WTC11 (cell line): Measurements from ENCODE around the gene ARFIP1. TPM values are rescaled to one million over a fixed set of nuclear protein-coding genes. Genes with fewer than 3 reads are reported as not detected.
"Not testable (repeated sequence)": the region's sequence is repeated elsewhere in the genome, so short reads cannot be mapped to it uniquely, and the experiment has no call there.

ENCODE experiments used
- ATAC-seq: fragments of 200-7000 bp; cut with Tn5 transposase; 2 replicates; pipeline ENCODE4 v1.10.0; 2021; ENCODE audit warnings: mild to moderate bottlenecking, moderate library complexity
- CTCF ChIA-PET: fragments of 300-600 bp; sonication (Branson Sonifier 250); formaldehyde crosslinking; loops from one replicate; lab custom pipeline; 2021; ENCODE audit warnings: antibody characterized with exemption; lab: Charles Lee
- POLR2A ChIA-PET: fragments of 350-600 bp; sonication (Branson Sonifier 250); formaldehyde crosslinking; loops from one replicate; lab custom pipeline; 2021; ENCODE audit warnings: antibody characterized with exemption; lab: Charles Lee
- DNase-seq: peaks from one replicate; pipeline ENCODE4 v3.0.0; 2021; ENCODE audit warnings: low spot score
- H3K27ac Mint-ChIP-seq: 2 replicates; pipeline ENCODE4 v1.8.0; 2021; ENCODE audit warnings: mixed read lengths
- H3K27me3 Mint-ChIP-seq: 2 replicates; pipeline ENCODE4 v1.8.0; 2021; ENCODE audit warnings: low read depth, mild to moderate bottlenecking, moderate library complexity, mixed read lengths
- H3K36me3 Mint-ChIP-seq: 2 replicates; pipeline ENCODE4 v1.8.0; 2021; ENCODE audit warnings: mixed read lengths
- H3K4me1 Mint-ChIP-seq: 2 replicates; pipeline ENCODE4 v1.8.0; 2022; ENCODE audit warnings: mixed read lengths
- H3K4me3 Mint-ChIP-seq: 2 replicates; pipeline ENCODE4 v1.8.0; 2021; ENCODE audit warnings: mild to moderate bottlenecking, moderate library complexity, mixed read lengths
- H3K9me3 Mint-ChIP-seq: 2 replicates; pipeline ENCODE4 v1.8.0; 2021; ENCODE audit warnings: mixed read lengths
- CBFB ChIP-seq: sonication (generic); formaldehyde crosslinking; IDR thresholded peaks from 2 replicates; pipeline ENCODE4 v1.8.1; 2022; ENCODE audit warnings: mild to moderate bottlenecking, low read depth, missing genetic modification reagents
- FOXK1 ChIP-seq: sonication (generic); formaldehyde crosslinking; IDR thresholded peaks from 2 replicates; pipeline ENCODE4 v1.8.0; 2022; ENCODE audit warnings: mild to moderate bottlenecking, moderate library complexity, missing genetic modification reagents
- FOXP1 ChIP-seq: sonication (generic); formaldehyde crosslinking; IDR thresholded peaks from 2 replicates; pipeline ENCODE4 v1.8.0; 2022; ENCODE audit warnings: missing genetic modification reagents, mild to moderate bottlenecking, moderate library complexity, borderline replicate concordance
- GABPB1 ChIP-seq: sonication (generic); formaldehyde crosslinking; IDR thresholded peaks from 2 replicates; pipeline ENCODE4 v1.8.1; 2023; ENCODE audit warnings: mild to moderate bottlenecking, missing genetic modification reagents
- TEAD1 ChIP-seq: sonication (generic); formaldehyde crosslinking; IDR thresholded peaks from 2 replicates; pipeline ENCODE4 v1.8.0; 2022; ENCODE audit warnings: mild to moderate bottlenecking, missing genetic modification reagents
- ZNF121 ChIP-seq: sonication (generic); formaldehyde crosslinking; IDR thresholded peaks from 2 replicates; pipeline ENCODE4 v1.8.0; 2023; ENCODE audit warnings: missing genetic modification reagents
- ZNF219 ChIP-seq: sonication (generic); formaldehyde crosslinking; IDR thresholded peaks from 2 replicates; pipeline ENCODE4 v1.8.0; 2023; ENCODE audit warnings: missing genetic modification reagents, mild to moderate bottlenecking, borderline replicate concordance
- total RNA-seq: library from RNA; stranded (reverse); gene quantifications from 3 replicates; pipeline ENCODE4 v1.2.3, GENCODE V29; 2021
- TF ChIP-seq, protein P1 (sequence below): sonication (generic); formaldehyde crosslinking; IDR thresholded peaks from 2 replicates; pipeline ENCODE4 v1.8.1; 2023; ENCODE audit warnings: mild to moderate bottlenecking, missing genetic modification reagents, borderline replicate concordance
- TF ChIP-seq, protein P2 (sequence below): sonication (generic); formaldehyde crosslinking; IDR thresholded peaks from 2 replicates; pipeline ENCODE4 v1.8.0; 2022; ENCODE audit warnings: mild to moderate bottlenecking, missing genetic modification reagents
- TF ChIP-seq, protein P3 (sequence below): fragments of 250-450 bp; sonication (Bioruptor Pico); IDR thresholded peaks from 2 replicates; pipeline ENCODE4 v1.8.0; 2021; ENCODE audit warnings: mild to moderate bottlenecking
- TF ChIP-seq, protein P4 (sequence below): sonication (generic); formaldehyde crosslinking; IDR thresholded peaks from 2 replicates; pipeline ENCODE4 v1.8.1; 2022; ENCODE audit warnings: low read depth, mild to moderate bottlenecking, moderate library complexity, missing genetic modification reagents, borderline replicate concordance

The ARFIP1 gene
- total RNA-seq, 1 experiment from 2014 or later = 35.3 TPM

DNA sequence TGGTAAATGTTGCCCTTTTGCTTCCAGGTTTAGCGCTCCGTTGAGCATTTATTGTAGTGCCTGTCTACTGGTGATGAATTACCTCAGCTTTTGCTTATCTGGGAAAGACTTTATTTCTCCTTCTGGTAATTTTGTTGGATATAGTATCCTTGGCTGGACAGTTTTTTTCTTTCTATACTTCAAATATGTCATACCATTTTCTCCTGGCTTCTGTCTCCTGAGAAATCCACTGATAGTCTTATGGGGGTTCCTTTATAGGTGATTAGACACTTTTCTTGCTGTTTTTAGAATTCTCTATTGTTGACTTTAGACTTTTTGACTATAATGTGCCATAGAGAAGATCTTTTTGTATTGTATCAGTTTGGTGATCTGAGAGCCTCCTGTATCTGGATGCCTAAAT, 73.5 kb downstream of the ARFIP1 start:
- TF ChIP-seq, protein P1, sequence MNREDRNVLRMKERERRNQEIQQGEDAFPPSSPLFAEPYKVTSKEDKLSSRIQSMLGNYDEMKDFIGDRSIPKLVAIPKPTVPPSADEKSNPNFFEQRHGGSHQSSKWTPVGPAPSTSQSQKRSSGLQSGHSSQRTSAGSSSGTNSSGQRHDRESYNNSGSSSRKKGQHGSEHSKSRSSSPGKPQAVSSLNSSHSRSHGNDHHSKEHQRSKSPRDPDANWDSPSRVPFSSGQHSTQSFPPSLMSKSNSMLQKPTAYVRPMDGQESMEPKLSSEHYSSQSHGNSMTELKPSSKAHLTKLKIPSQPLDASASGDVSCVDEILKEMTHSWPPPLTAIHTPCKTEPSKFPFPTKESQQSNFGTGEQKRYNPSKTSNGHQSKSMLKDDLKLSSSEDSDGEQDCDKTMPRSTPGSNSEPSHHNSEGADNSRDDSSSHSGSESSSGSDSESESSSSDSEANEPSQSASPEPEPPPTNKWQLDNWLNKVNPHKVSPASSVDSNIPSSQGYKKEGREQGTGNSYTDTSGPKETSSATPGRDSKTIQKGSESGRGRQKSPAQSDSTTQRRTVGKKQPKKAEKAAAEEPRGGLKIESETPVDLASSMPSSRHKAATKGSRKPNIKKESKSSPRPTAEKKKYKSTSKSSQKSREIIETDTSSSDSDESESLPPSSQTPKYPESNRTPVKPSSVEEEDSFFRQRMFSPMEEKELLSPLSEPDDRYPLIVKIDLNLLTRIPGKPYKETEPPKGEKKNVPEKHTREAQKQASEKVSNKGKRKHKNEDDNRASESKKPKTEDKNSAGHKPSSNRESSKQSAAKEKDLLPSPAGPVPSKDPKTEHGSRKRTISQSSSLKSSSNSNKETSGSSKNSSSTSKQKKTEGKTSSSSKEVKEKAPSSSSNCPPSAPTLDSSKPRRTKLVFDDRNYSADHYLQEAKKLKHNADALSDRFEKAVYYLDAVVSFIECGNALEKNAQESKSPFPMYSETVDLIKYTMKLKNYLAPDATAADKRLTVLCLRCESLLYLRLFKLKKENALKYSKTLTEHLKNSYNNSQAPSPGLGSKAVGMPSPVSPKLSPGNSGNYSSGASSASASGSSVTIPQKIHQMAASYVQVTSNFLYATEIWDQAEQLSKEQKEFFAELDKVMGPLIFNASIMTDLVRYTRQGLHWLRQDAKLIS (CRISPR knock-in tag) = no peak
- TF ChIP-seq, protein P2, sequence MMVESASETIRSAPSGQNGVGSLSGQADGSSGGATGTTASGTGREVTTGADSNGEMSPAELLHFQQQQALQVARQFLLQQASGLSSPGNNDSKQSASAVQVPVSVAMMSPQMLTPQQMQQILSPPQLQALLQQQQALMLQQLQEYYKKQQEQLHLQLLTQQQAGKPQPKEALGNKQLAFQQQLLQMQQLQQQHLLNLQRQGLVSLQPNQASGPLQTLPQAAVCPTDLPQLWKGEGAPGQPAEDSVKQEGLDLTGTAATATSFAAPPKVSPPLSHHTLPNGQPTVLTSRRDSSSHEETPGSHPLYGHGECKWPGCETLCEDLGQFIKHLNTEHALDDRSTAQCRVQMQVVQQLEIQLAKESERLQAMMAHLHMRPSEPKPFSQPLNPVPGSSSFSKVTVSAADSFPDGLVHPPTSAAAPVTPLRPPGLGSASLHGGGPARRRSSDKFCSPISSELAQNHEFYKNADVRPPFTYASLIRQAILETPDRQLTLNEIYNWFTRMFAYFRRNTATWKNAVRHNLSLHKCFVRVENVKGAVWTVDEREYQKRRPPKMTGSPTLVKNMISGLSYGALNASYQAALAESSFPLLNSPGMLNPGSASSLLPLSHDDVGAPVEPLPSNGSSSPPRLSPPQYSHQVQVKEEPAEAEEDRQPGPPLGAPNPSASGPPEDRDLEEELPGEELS (CRISPR knock-in tag) = no peak
- TF ChIP-seq CBFB (CRISPR knock-in tag) = no peak
- POLR2A ChIA-PET = no interaction called here
- CTCF ChIA-PET = no interaction called here
- no peak overlapping the region for H3K4me3 Mint-ChIP-seq
- peaks cover 21% of the 10 kb centered on the region for H3K36me3 Mint-ChIP-seq
- H3K4me1 Mint-ChIP-seq = peaks cover 57% of the 10 kb centered on the region
- H3K27ac Mint-ChIP-seq = 0 out of 2 replicates have a peak overlapping the region, but pooled peaks have one; percentile 3
- H3K9me3 Mint-ChIP-seq = peaks cover 20% of the 10 kb centered on the region
- ATAC-seq (no peak), DNase-seq (no peak)
- H3K27me3 Mint-ChIP-seq = peaks cover 4% of the 10 kb centered on the region; the same call in 1 of the 2 replicates

DNA sequence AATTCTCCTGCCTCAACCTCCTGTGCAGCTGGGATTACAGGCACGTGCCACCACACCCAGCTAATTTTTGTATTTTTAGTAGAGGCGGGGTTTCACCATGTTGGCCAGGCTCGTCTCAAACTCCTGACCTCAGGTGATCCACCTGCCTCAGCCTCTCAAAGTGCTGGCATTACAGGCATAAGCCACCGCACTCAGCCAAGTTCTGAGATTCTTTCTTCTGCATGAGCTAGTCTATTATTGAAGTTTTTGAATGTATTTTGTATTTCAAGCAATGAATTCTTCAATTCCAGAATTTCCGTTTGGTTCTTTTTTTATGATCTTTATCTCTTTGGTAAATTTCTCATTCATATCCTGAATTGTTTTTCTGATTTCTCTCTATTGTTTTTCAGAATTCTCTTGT, 74.3 kb downstream of the ARFIP1 start:
- ATAC-seq, POLR2A ChIA-PET, H3K27ac Mint-ChIP-seq, H3K4me3 Mint-ChIP-seq, CTCF ChIA-PET, H3K27me3 Mint-ChIP-seq, DNase-seq: not testable (repeated sequence)
- peaks cover 21% of the 10 kb centered on the region for H3K9me3 Mint-ChIP-seq
- H3K4me1 Mint-ChIP-seq = peaks cover 53% of the 10 kb centered on the region
- H3K36me3 Mint-ChIP-seq = peaks cover 21% of the 10 kb centered on the region

DNA sequence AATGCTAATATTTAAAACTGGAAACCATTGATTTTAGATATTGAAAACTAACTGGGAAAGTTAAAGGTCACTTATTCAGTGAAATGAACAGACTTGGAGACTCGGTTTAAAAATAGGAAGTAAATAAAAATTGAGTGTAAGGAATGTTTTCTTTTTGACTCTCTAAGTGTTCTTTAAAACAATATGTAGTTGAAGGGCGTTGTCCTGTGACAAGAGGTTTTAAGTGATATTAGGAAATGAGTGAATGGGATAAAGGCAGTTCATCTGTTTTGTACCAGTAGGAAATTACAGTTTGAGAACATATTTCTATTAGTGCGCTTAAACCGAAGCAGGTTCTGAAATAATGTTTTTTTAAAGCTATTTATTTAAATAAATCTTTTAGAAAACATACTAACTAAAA, 77.2 kb downstream of the ARFIP1 start:
- ATAC-seq (no peak), DNase-seq (no peak)
- ChIA-PET POLR2A (no interaction called here), CTCF (no interaction called here)
- no peak for TF ChIP-seq TEAD1 (CRISPR knock-in tag)
- TF ChIP-seq ZNF219 = no peak
- no peak for TF ChIP-seq CBFB (CRISPR knock-in tag)
- TF ChIP-seq, protein P3, sequence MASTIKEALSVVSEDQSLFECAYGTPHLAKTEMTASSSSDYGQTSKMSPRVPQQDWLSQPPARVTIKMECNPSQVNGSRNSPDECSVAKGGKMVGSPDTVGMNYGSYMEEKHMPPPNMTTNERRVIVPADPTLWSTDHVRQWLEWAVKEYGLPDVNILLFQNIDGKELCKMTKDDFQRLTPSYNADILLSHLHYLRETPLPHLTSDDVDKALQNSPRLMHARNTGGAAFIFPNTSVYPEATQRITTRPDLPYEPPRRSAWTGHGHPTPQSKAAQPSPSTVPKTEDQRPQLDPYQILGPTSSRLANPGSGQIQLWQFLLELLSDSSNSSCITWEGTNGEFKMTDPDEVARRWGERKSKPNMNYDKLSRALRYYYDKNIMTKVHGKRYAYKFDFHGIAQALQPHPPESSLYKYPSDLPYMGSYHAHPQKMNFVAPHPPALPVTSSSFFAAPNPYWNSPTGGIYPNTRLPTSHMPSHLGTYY = no peak
- TF ChIP-seq, protein P4, sequence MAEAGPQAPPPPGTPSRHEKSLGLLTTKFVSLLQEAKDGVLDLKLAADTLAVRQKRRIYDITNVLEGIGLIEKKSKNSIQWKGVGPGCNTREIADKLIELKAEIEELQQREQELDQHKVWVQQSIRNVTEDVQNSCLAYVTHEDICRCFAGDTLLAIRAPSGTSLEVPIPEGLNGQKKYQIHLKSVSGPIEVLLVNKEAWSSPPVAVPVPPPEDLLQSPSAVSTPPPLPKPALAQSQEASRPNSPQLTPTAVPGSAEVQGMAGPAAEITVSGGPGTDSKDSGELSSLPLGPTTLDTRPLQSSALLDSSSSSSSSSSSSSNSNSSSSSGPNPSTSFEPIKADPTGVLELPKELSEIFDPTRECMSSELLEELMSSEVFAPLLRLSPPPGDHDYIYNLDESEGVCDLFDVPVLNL = no peak
- TF ChIP-seq GABPB1 (CRISPR knock-in tag) = no peak
- Mint-ChIP-seq H3K4me1 (peaks cover 48% of the 10 kb centered on the region), H3K9me3 (peaks cover 24% of the 10 kb centered on the region), H3K27ac (peak overlapping the region; percentile 22; the same call in 1 of the 2 replicates), H3K27me3 (peaks cover 4% of the 10 kb centered on the region; the same call in 1 of the 2 replicates), H3K36me3 (peaks cover 21% of the 10 kb centered on the region), H3K4me3 (no peak overlapping the region)

DNA sequence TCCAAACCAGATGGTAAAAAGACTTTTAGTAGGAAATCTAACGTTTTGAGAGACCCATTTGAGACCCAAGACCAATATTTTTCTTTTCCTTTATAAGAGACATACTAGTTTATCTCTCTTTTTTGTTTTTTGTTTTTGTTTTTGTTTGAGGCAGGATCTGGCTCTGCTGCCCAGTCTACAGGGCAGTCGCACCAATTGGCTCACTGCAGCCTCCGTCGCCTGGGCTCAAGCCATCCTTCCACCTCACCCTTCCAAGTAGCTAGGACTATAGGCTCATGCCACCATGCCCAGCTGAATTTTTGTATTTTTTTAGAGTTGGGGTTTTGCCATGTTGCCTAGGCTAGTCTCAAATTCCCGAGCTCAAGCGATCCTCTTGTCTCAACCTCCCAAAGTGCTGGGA, 79.2 kb downstream of the ARFIP1 start:
- peaks cover 12% of the 10 kb centered on the region for H3K9me3 Mint-ChIP-seq
- H3K27ac Mint-ChIP-seq = peak overlapping the region; percentile 75
- DNase-seq (no peak), ATAC-seq (no peak)
- H3K36me3 Mint-ChIP-seq = peaks cover 7% of the 10 kb centered on the region
- TF ChIP-seq ZNF121 (CRISPR knock-in tag) (peak; percentile 98), FOXP1 (CRISPR knock-in tag) (no peak), FOXK1 (no peak)
- ChIA-PET CTCF (no interaction called here), POLR2A (no interaction called here)
- no peaks in the 10 kb centered on the region for H3K27me3 Mint-ChIP-seq
- H3K4me3 Mint-ChIP-seq = no peak overlapping the region
- H3K4me1 Mint-ChIP-seq = peaks cover 51% of the 10 kb centered on the region
